ENCODE data around the gene IGSF11.
"Not testable (repeated sequence)": the region's sequence is repeated elsewhere in the genome, so short reads cannot be mapped to it uniquely, and the experiment has no call there.

IGSF11 gene

GRCh38 chr3:118980832-118981231 is 53.8 kb downstream of the IGSF11 start:
- no peak overlapping the region for H3K4me3 ChIP-seq (ENCODE audit: low read length)
- no peak for DNase-seq (ENCODE audit: low read depth)
- no peak for TF ChIP-seq CTCF (conservative IDR thresholded peaks at IDR 0.05; ENCODE audit: low read depth, low read length)

GRCh38 chr3:118978393-118978758 is 56.3 kb downstream of the IGSF11 start:
- no peak overlapping the region for H3K4me3 ChIP-seq (ENCODE audit: low read length)
- no peak for DNase-seq (ENCODE audit: low read depth)
- TF ChIP-seq CTCF (conservative IDR thresholded peaks at IDR 0.05; ENCODE audit: low read depth, low read length) = no peak

- no peak for DNase-seq (ENCODE audit: low read depth)
- no peak for TF ChIP-seq CTCF (conservative IDR thresholded peaks at IDR 0.05; ENCODE audit: low read depth, low read length)
- no peak overlapping the region for H3K4me3 ChIP-seq (ENCODE audit: low read length)
These were observed 56.8 kb downstream of the IGSF11 start for GRCh38 chr3:118977671-118978392.

GRCh38 chr3:118977118-118977517 is 57.5 kb downstream of the IGSF11 start:
- no peak for TF ChIP-seq CTCF (conservative IDR thresholded peaks at IDR 0.05; ENCODE audit: low read depth, low read length)
- no peak for DNase-seq (ENCODE audit: low read depth)
- no peak overlapping the region for H3K4me3 ChIP-seq (ENCODE audit: low read length)

GRCh38 chr3:118975476-118975875 is 59.2 kb downstream of the IGSF11 start:
- not testable (repeated sequence) for H3K4me3 ChIP-seq (ENCODE audit: low read length); DNase-seq (ENCODE audit: low read depth)

- DNase-seq (ENCODE audit: low read depth) = no peak
These were observed 60.1 kb downstream of the IGSF11 start for GRCh38 chr3:118974356-118975097.

GRCh38 chr3:118973050-118973449 is 61.6 kb downstream of the IGSF11 start:
- no peak for TF ChIP-seq CTCF (conservative IDR thresholded peaks at IDR 0.05; ENCODE audit: low read depth, low read length)
- no peak overlapping the region for H3K4me3 ChIP-seq (ENCODE audit: low read length)
- DNase-seq (ENCODE audit: low read depth) = no peak

More at GRCh38 chr3:118974356-118975097, 60.1 kb downstream of the IGSF11 start:
- no peak overlapping the region for H3K4me3 ChIP-seq (ENCODE audit: low read length)
- no peak for TF ChIP-seq CTCF (conservative IDR thresholded peaks at IDR 0.05; ENCODE audit: low read depth, low read length)

All from retinal pigment epithelial cell (primary cell).